GM20431 (cell line): Measurements from ENCODE around the gene ABLIM3.

Source experiments
- in situ Hi-C: fragments of 300-500 bp; cut with MseI, MboI; formaldehyde crosslinking; loops from one replicate; pipeline ENCODE4 v1.15.0; 2020; ENCODE audit warnings: low sequenced_read_pairs; ENCODE audit not compliant: unreplicated experiment

ABLIM3 gene

GRCh38 chr5:149141224-149141956, at the start of gene ABLIM3:
TSS of gene ABLIM3 (plus strand) at chr5:149141493. CDS start at chr5:149142096, 603 bp downstream.
- in situ Hi-C loops, result no loop called here

GRCh38 chr5:149093625-149094024, 47.7 kb upstream of the ABLIM3 start:
- in situ Hi-C loops, result no loop called here

- in situ Hi-C loops, result no loop called here
These were observed 46.3 kb upstream of the ABLIM3 start for GRCh38 chr5:149094996-149095395.

GRCh38 chr5:149099920-149100319, 41.4 kb upstream of the ABLIM3 start:
- in situ Hi-C loops, result no loop called here

- in situ Hi-C loops, result no loop called here
These were observed 41.0 kb upstream of the ABLIM3 start for GRCh38 chr5:149100331-149100730.

- in situ Hi-C loops, result no loop called here
These were observed 32.5 kb upstream of the ABLIM3 start for GRCh38 chr5:149108651-149109280.

GRCh38 chr5:149110406-149110805, 30.9 kb upstream of the ABLIM3 start:
- in situ Hi-C loops, result no loop called here

- in situ Hi-C loops, result no loop called here
These were observed 27.6 kb upstream of the ABLIM3 start for GRCh38 chr5:149113669-149114068.

GRCh38 chr5:149114403-149115312, 26.6 kb upstream of the ABLIM3 start:
- in situ Hi-C loops, result no loop called here

GRCh38 chr5:149117970-149118369, 23.3 kb upstream of the ABLIM3 start:
- in situ Hi-C loops, result no loop called here

GRCh38 chr5:149118463-149118862, 22.8 kb upstream of the ABLIM3 start:
- in situ Hi-C loops, result no loop called here

- in situ Hi-C loops, result loop anchor here (10.0 kb wide), 1 partner anchor 386 kb away; no protein-coding TSS in a partner anchor
These were observed 20.1 kb upstream of the ABLIM3 start for GRCh38 chr5:149121145-149121544.

- in situ Hi-C loops, result loop anchor here (10.0 kb wide), 1 partner anchor 388 kb away; no protein-coding TSS in a partner anchor
These were observed 18.1 kb upstream of the ABLIM3 start for GRCh38 chr5:149123211-149123610.

- in situ Hi-C loops, result loop anchor here (10.0 kb wide), 1 partner anchor 391 kb away; no protein-coding TSS in a partner anchor
These were observed 15.9 kb upstream of the ABLIM3 start for GRCh38 chr5:149125386-149125891.

GRCh38 chr5:149126906-149127305, 14.4 kb upstream of the ABLIM3 start:
- in situ Hi-C loops, result loop anchor here (10.0 kb wide), 1 partner anchor 392 kb away; no protein-coding TSS in a partner anchor

GRCh38 chr5:149127394-149127955, 13.8 kb upstream of the ABLIM3 start:
- in situ Hi-C loops, result loop anchor here (10.0 kb wide), 1 partner anchor 393 kb away; no protein-coding TSS in a partner anchor

- in situ Hi-C loops, result loop anchor here (10.0 kb wide), 1 partner anchor 393 kb away; no protein-coding TSS in a partner anchor
These were observed 13.0 kb upstream of the ABLIM3 start for GRCh38 chr5:149128023-149128875.

- in situ Hi-C loops, result loop anchor here (10.0 kb wide), 1 partner anchor 394 kb away; no protein-coding TSS in a partner anchor
These were observed 12.1 kb upstream of the ABLIM3 start for GRCh38 chr5:149129181-149129580.
